T-helper 1 cell (primary cell): ENCODE results near the gene CADPS.
A peak's percentile ranks its signal among the peaks of the same experiment; 100 is the strongest.

ENCODE experiments used
- DNase-seq, 5 donors: peaks; one replicate each; pipeline ENCODE4 v3.0.0-alpha.2; 2012 to 2020

CADPS gene

GRCh38 chr3:62678841-62679240, 196.4 kb downstream of the CADPS start:
- no peak for DNase-seq

GRCh38 chr3:62677926-62678325, 197.3 kb downstream of the CADPS start:
- no peak for DNase-seq

- DNase-seq = no peak
Observed at GRCh38 chr3:62676689-62677271, 198.4 kb downstream of the CADPS start.

GRCh38 chr3:62675492-62675891, 199.7 kb downstream of the CADPS start:
- DNase-seq = no peak

- no peak for DNase-seq
Observed at GRCh38 chr3:62672988-62673313, 202.3 kb downstream of the CADPS start.

GRCh38 chr3:62672270-62672987, 202.8 kb downstream of the CADPS start:
- no peak for DNase-seq

DNA sequence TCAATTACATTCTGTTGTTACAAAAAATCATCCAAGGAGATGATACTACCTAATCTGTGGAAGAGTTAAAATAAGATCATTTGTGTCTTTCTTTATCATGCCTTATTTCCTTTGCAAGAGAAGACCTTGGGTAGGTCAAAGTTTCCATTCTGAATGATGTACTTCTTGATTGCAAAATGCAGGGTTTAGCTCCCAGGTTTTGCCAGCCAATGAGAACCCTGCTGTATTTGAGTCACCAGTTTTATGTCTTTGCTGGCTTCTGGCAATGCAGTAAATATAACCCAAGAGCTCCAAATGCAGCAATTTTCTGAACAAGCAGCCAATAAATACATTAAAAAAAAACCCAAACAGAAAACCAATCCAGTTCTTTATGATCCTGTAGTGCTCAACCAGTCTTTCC, 204.9 kb downstream of the CADPS start:
- no peak for DNase-seq

GRCh38 chr3:62669161-62669560, 206.1 kb downstream of the CADPS start:
- DNase-seq = no peak

- DNase-seq = no peak
Observed at GRCh38 chr3:62667714-62668113, 207.5 kb downstream of the CADPS start.

DNA sequence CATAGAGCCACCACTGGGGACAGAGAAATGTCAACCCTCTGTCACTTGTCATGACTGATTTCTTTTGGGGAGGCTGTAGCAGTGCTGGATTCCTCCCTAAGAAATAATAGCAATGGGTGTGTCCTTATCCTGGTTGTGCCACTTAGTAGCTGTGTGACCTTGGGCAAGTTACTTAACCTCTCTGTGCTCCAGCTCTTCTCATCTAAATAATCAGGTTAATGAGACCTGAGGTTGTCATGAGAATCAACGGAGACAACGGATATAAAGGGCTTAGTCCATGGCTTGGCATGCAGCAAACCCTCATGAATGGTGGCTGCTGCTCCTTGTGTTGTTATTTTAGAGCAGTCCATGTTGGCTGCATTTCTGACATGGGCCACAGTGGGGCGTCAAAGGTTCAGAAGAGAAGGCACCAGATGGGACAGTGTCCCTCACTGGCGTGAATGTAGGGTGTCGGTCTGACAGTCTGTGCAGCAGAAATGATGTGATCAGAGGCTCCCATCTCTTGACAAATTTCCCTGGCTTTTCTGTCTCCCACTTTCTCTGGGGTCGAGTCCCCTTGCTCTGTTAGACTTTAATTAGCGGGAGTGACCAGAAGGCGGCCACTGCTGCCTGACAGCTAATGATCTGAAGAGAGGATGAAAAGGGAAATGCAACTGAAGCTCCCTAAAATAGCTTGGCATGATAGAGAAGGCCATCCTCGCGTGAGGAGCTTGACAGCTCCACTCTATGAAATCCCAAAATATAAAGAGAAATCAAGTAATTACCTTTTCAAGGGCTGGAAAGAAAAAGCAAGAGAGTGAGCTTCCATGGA, 209.4 kb downstream of the CADPS start:
- DNase-seq = peak in 1 of 5 donors; percentile 22

GRCh38 chr3:62662677-62663076, 212.5 kb downstream of the CADPS start:
- no peak for DNase-seq

DNA sequence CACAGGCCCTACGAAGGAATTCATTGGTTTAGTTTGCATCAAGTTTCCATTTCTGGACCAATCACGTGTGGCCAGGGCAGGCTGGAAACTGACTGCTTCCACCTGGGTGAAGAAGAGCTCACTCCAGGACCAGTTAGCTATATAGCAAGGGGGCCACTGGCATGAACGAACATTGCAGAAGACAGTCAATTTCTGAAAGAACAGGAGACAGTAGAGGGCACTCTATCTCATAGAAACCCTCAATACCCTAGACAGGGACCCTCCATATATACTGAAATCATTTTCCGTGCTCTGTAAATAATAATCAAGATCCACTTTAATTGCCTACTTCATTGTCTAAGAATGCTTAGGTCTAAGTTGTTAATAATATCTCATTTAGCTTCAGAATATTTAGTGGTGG, 215.6 kb downstream of the CADPS start:
- DNase-seq = no peak

- no peak for DNase-seq
Observed at GRCh38 chr3:62655691-62656063, 219.5 kb downstream of the CADPS start.

GRCh38 chr3:62655056-62655690, 220.0 kb downstream of the CADPS start:
- no peak for DNase-seq

DNA sequence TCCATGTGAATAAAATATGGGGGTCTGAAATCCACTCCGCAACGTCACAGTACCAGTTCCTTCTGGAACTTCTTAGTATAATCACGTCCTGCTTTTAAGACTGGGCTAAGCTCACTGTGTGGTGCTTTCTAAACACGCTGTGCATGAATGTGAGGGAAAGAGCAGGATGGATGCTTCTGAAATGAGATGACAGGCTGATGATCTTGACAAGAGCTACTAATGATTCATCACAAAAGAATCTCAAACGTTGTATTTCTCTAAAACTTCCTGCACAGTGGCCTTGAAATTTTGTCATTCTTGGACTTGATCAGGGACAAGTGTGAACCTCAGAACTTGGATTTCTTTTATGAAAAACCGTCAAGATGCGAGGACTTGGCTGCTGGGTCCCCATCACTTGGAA, 221.4 kb downstream of the CADPS start:
- DNase-seq = no peak

GRCh38 chr3:62647711-62648110, 227.5 kb downstream of the CADPS start:
- DNase-seq = no peak

DNA sequence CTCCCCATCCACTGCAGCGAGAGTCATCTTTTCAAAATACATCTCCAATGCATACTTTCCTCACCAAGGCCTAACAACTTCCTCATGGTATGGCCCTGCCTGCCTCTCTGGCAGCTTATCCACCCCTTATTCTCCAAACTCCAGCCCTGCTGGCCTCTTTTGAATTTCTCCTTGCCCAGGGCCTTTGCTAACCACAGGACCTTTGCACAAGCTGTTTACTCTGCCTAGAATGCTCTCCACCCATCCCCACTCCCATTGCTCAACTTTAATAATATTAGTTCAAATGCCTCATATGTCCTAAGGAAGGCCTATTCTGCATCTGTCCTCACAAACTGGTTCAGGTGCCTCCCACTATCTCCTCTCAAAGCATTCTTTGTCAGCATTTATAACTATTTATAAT, 230.7 kb downstream of the CADPS start:
- no peak for DNase-seq

DNA sequence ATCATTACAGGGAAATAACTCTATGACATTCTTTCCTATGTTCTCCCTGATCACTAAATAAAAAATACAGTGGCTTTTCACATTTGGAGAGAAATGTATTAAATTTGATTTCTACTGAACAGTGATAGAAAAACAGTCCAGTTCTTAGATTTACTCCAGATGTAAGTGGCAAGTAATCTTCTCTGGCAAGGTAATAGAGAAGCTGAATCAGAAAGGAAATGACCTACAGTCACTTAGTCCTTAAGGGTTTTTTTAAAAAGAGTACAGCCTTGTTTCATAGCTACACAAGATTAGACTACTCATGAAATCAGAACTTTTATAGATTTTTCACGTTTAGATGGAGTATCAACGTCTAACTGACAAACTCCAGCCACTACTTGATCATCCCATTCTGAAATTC, 236.9 kb downstream of the CADPS start:
- no peak for DNase-seq

- DNase-seq = no peak
Observed at GRCh38 chr3:62636235-62636826, 238.9 kb downstream of the CADPS start.

- no peak for DNase-seq
Observed at GRCh38 chr3:62632510-62633294, 242.5 kb downstream of the CADPS start.

GRCh38 chr3:62631488-62631887, 243.7 kb downstream of the CADPS start:
- no peak for DNase-seq

DNA sequence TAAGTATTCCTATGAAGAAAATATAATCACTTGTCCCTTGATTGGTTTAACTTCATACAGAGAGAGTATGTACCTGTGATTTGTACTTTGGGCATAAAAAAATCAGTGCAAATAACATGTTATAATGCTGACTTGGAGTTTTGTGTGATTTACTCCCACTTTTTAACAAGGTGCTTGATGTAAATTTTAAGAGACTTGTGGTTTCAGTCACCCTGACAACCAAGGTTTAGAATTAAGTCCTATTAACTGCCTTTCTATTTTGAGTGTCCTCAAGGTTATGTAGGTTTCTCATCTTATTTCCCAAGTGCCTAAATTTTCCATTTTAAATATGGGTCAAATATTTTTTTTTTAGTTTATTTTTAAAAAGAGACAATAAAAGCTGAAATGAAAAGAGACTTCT, 244.6 kb downstream of the CADPS start:
- no peak for DNase-seq
